Measurements from ENCODE around the gene ZNF581.

- TF ChIP-seq CTCF (IDR thresholded peaks at IDR 0.05) (no peak), POLR2A (IDR thresholded peaks at IDR 0.05) (no peak)
These were observed 17.0 kb downstream of the ZNF581 start for GRCh38 chr19:55660404-55660803.
